Mucosa of rectum (tissue), 2 donors: Measurements from ENCODE around the gene EHBP1.

Experiments
- H3K27ac ChIP-seq, 2 donors: one replicate each; pipeline ENCODE4 v1.7.0; 2013; ENCODE audit warnings: inconsistent platforms in 2 of 2, low read depth in 2 of 2, low read length in 2 of 2
- H3K27me3 ChIP-seq, 2 donors: one replicate each; pipeline ENCODE4 v1.7.0; 2013; ENCODE audit warnings: low read length in 2 of 2; ENCODE audit not compliant: control insufficient read depth in 2 of 2, insufficient read depth in 2 of 2
- H3K36me3 ChIP-seq, 2 donors: one replicate each; pipeline ENCODE4 v1.7.0; 2013; ENCODE audit warnings: low read length in 2 of 2; ENCODE audit not compliant: control insufficient read depth in 2 of 2, insufficient read depth in 2 of 2
- H3K4me1 ChIP-seq, 2 donors: one replicate each; pipeline ENCODE4 v1.7.0; 2013; ENCODE audit warnings: low read length in 2 of 2, mild to moderate bottlenecking in 1 of 2; ENCODE audit not compliant: control insufficient read depth in 2 of 2, insufficient read depth in 2 of 2
- H3K4me3 ChIP-seq, 2 donors: one replicate each; pipeline ENCODE4 v1.7.0; 2013; ENCODE audit warnings: low read length in 2 of 2
- H3K9ac ChIP-seq, 2 donors: one replicate each; pipeline ENCODE4 v1.7.0; 2013; ENCODE audit warnings: low read length in 2 of 2, low read depth in 1 of 2, mild to moderate bottlenecking in 1 of 2
- H3K9me3 ChIP-seq, 2 donors: one replicate each; pipeline ENCODE4 v1.7.0; 2013; ENCODE audit warnings: low read length in 2 of 2; ENCODE audit not compliant: control insufficient read depth in 2 of 2
- donor health status: healthy.
- donor health status: Normal muscosa, but diverticular disease.

The EHBP1 gene

DNA sequence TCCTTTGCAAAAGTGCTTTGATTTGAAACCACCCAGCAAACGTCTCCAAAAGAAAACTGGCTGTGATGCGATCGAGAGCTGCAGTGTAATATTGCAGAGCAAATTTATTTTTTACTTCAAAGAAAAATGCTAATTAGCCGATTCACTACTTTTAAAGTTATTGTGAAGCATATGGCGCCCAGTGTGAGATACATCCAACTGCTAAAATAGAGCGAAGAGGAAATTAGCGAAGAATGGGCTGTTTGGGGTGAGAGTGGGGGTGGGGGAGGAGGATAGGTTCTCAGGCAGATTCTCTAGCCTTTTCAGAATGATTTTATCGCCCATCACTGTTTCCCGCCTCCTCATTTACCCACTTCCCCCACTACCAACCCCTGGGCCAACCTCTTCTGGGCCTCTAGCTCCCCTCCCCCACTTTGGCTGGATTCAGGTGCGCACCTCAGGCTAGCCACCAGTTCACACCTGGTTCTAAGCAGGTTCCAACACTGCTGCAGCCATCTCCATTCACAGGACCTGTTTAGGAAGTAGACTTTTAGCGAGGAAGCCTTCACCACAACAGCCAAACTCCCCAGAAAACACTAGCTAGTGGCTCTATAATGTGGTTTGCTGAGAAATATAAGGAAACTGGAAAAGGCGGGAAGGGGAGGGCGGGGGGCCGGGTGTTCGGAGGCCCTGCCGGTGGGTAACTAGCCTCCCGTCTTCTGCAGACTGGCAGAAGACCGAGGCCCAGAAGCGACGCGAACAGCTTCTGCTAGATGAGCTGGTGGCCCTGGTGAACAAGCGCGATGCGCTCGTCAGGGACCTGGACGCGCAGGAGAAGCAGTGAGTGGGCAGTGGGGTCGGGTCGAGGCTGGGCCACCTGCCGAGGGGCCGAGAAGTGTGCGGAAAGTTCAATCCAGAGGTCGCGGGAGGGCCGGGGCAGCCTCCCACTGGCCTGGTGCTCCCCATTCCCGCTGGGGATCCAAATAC lies 339.1 kb downstream of the EHBP1 start:
- Histone ChIP-seq H3K27me3 (peaks cover 29 to 34% of the 10 kb centered on the region in 2 donors), H3K27ac (no peak overlapping the region), H3K36me3 (no peaks in the 10 kb centered on the region), H3K9ac (no peak overlapping the region), H3K9me3 (no peaks in the 10 kb centered on the region), H3K4me1 (peaks cover 8 to 14% of the 10 kb centered on the region in 2 donors), H3K4me3 (no peak overlapping the region)

- H3K36me3 ChIP-seq, result no peaks in the 10 kb centered on the region
- no peak overlapping the region for H3K4me3 ChIP-seq
- no peak overlapping the region for H3K9ac ChIP-seq
- H3K27me3 ChIP-seq, result peaks cover 39 to 43% of the 10 kb centered on the region in 2 donors
- H3K4me1 ChIP-seq, result peaks cover 15 to 23% of the 10 kb centered on the region in 2 donors
- no peaks in the 10 kb centered on the region for H3K9me3 ChIP-seq
- H3K27ac ChIP-seq, result no peak overlapping the region
Observed at GRCh38 chr2:63046552-63046951, 341.0 kb downstream of the EHBP1 start.

DNA sequence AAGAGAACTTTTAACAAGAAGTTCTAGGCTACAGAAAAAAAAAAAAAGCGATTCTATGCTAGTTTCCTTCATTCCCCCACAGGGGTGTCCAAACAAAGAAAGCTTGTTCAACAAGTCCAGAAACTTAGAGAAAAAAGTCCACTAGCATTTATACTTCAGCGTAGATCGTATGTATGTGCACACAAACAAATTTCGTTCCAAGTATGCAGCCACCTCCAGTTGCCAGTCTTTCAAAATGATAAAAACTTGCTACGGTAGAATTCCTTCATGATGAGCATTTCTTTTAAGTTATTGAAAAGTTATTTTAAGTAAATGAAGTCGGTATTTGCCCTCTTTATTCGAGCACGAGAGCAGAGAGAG lies 341.4 kb downstream of the EHBP1 start:
- H3K4me1 ChIP-seq, result peaks cover 15 to 23% of the 10 kb centered on the region in 2 donors
- no peaks in the 10 kb centered on the region for H3K36me3 ChIP-seq
- peaks cover 40 to 45% of the 10 kb centered on the region in 2 donors for H3K27me3 ChIP-seq
- no peaks in the 10 kb centered on the region for H3K9me3 ChIP-seq
- no peak overlapping the region for H3K9ac ChIP-seq
- H3K27ac ChIP-seq, result no peak overlapping the region
- peak overlapping the region in 1 of 2 donors; percentile 20 for H3K4me3 ChIP-seq

DNA sequence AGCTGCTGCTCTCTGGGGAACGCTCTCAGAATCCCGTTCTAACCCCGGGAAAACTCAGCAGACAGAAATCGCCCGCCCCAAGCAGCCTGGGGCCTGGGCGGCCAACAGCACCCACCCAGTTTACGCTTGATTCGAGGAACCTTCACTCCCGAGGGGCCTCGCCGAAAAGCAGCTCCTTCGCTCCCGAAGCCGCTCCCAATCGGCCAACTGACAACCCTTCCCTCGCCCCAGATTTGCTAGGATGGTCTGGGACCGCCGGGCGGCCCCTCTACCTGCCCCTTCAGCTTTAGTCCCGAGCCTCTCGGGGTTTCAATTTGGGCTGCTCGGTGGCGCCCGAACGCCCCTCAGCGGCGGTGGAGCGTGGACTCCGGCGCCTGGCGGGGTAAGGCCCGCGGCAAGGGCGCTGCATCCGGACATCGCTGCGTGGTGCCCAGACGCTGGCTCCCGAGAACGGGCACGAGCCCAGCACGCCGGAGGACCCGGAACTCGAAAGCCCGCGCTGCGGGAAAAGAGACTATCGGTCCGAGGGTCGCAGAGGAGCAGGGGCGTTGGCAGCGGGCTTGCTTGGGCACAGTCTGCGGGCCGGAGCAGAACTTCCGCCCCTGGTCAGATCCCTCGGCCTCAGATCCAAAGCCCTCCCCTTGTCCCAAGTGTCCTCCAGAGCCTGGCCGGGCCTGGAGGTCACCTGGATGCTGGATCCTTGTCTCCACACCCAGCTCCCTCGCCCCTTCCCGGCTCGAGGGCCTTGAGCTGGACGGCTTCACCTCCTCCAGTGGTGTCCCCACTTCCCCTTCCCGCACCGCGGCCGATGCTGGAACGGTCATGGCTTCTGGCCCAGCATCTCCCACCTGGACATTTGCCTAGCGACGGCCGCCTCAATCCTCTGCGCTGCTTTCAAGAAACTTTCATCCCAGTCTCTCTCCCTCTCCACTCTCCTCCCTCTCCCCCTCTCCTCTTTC lies 342.1 kb downstream of the EHBP1 start:
- Histone ChIP-seq H3K4me1 (peaks cover 15 to 23% of the 10 kb centered on the region in 2 donors), H3K4me3 (peak overlapping the region; percentile 20 to 32), H3K27me3 (peaks cover 45 to 52% of the 10 kb centered on the region in 2 donors), H3K9me3 (no peaks in the 10 kb centered on the region), H3K27ac (no peak overlapping the region), H3K9ac (no peak overlapping the region), H3K36me3 (no peaks in the 10 kb centered on the region)

- Histone ChIP-seq H3K9me3 (no peaks in the 10 kb centered on the region), H3K27me3 (peaks cover 54 to 61% of the 10 kb centered on the region in 2 donors), H3K27ac (no peak overlapping the region), H3K4me1 (peaks cover 15 to 23% of the 10 kb centered on the region in 2 donors), H3K4me3 (peak overlapping the region in 1 of 2 donors; percentile 11), H3K36me3 (no peaks in the 10 kb centered on the region), H3K9ac (no peak overlapping the region)
Observed at GRCh38 chr2:63048367-63049171, 343.1 kb downstream of the EHBP1 start.

DNA sequence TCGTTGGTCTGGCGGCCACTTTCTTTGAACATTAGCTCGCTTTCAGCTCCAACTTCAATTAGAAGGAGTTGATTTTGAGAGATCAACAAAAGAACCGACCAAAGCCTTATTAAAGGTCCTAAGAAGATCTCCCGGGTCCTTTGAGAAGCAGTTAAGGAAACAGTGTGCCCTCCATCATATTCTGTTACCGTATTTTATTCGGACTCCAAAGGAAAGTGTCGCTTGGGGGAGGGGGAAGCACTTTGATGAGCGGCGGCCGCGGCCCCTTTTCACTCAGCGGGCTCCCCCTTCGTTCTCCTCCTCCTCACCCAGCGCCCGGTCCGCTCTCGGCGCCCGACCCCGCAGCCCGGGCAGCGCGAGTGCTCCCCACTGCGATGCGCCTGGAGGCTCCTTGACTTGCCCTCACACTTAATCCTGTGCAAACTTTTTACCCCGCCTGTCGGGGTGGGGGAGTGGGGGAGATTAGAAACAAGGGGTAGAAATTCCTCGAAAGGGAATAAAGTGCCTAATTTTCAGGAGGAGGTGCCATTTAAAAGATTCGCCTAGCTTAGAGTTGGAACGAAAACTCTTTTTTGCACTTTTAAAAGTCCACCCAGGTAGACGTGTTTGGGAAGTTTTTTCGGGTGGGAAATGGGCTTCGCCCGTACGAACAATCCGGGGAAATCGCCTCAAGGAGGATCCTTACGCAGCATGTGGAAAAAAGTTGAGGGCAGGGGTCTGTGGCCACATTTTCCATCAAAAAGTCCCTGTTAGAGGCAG lies 343.9 kb downstream of the EHBP1 start:
- Histone ChIP-seq H3K27ac (no peak overlapping the region), H3K9me3 (no peaks in the 10 kb centered on the region), H3K4me1 (peaks cover 15 to 30% of the 10 kb centered on the region in 2 donors), H3K4me3 (peak overlapping the region; percentile 49 to 58), H3K27me3 (peaks cover 59 to 69% of the 10 kb centered on the region in 2 donors), H3K9ac (no peak overlapping the region), H3K36me3 (no peaks in the 10 kb centered on the region)

DNA sequence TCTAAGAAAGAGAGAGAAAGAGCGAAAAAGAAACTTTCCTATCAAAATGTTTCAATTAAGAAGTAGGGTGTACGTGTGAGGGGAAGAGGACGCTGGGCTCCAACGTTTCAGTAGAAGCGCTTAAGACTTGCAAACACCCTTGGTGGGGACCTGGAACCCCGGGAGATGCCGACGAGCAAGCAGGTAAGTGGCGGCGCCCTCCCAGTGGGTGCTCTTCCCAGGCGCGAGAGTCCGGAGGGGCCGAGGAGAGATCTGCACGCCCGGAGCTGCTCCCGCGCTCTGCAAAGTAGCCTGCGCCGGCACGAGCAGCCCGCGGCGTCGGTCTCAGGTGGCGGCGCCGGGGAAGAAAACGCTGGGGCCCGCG lies 344.4 kb downstream of the EHBP1 start:
- Histone ChIP-seq H3K36me3 (no peaks in the 10 kb centered on the region), H3K27ac (no peak overlapping the region), H3K27me3 (peaks cover 64 to 75% of the 10 kb centered on the region in 2 donors), H3K9me3 (no peaks in the 10 kb centered on the region), H3K4me1 (peaks cover 15 to 35% of the 10 kb centered on the region in 2 donors), H3K9ac (no peak overlapping the region), H3K4me3 (peak overlapping the region; percentile 49 to 58)

- Histone ChIP-seq H3K4me3 (peak within 1 kb of the TSS; percentile 55 to 71), H3K36me3 (no peaks in the 10 kb centered on the region), H3K4me1 (peaks cover 16 to 40% of the 10 kb centered on the region in 2 donors), H3K27me3 (peaks cover 70 to 80% of the 10 kb centered on the region in 2 donors), H3K9ac (peak within 1 kb of the TSS in 1 of 2 donors; percentile 13), H3K9me3 (no peaks in the 10 kb centered on the region), H3K27ac (no peak within 1 kb of the TSS)
Observed at GRCh38 chr2:63050334-63051041, 345.0 kb downstream of the EHBP1 start, which contains the start of gene OTX1. Gene OTX1 (plus strand): TSS chr2:63050830. CDS start chr2:63052991, 2,161 bp downstream.
